GM18951 (cell line): ENCODE data around the gene DBNDD1.

Experiments
- POLR2A ChIP-seq: IDR thresholded peaks from 4 replicates; pipeline ENCODE4 v1.6.1; 2011; ENCODE audit warnings: mild to moderate bottlenecking; ENCODE audit not compliant: insufficient read length, insufficient read depth; ENCODE audit errors: extremely low read depth
- in situ Hi-C: fragments of 300-500 bp; cut with MboI; formaldehyde crosslinking; loops from one replicate; pipeline ENCODE4 v1.12.0; 2022; ENCODE audit warnings: low sequenced_read_pairs, mixed read lengths, inconsistent platforms; ENCODE audit not compliant: unreplicated experiment

The DBNDD1 gene

GRCh38 chr16:90031186-90031930, 12.1 kb upstream of the DBNDD1 start:
- in situ Hi-C loops = no loop called here
- TF ChIP-seq POLR2A = no peak

- no peak for TF ChIP-seq POLR2A
- in situ Hi-C loops = no loop called here
These were observed 9.7 kb upstream of the DBNDD1 start for GRCh38 chr16:90028985-90029384.

- in situ Hi-C loops = no loop called here
- TF ChIP-seq POLR2A = no peak
These were observed 8.4 kb upstream of the DBNDD1 start for GRCh38 chr16:90027611-90028010.

- in situ Hi-C loops = no loop called here
- no peak for TF ChIP-seq POLR2A
These were observed 6.9 kb upstream of the DBNDD1 start for GRCh38 chr16:90026135-90026534.

GRCh38 chr16:90023078-90023447, 3.8 kb upstream of the DBNDD1 start:
- in situ Hi-C loops = no loop called here
- TF ChIP-seq POLR2A = no peak

- TF ChIP-seq POLR2A = peak; percentile 65
- in situ Hi-C loops = no loop called here
These were observed 3.2 kb upstream of the DBNDD1 start for GRCh38 chr16:90022209-90023077.

- in situ Hi-C loops = no loop called here
These were observed 1.7 kb upstream of the DBNDD1 start for GRCh38 chr16:90020838-90021382.

GRCh38 chr16:90020260-90020837, 1.1 kb upstream of the DBNDD1 start:
- in situ Hi-C loops = no loop called here
- TF ChIP-seq POLR2A = no peak

More at GRCh38 chr16:90020838-90021382, 1.7 kb upstream of the DBNDD1 start:
- no peak for TF ChIP-seq POLR2A

- in situ Hi-C loops = no loop called here
- TF ChIP-seq POLR2A = peak; percentile 30
These were observed 445 bp upstream of the DBNDD1 start for GRCh38 chr16:90019543-90020259.

GRCh38 chr16:90018297-90018651, 982 bp downstream of the DBNDD1 start:
- in situ Hi-C loops = no loop called here
- TF ChIP-seq POLR2A = no peak

GRCh38 chr16:90016339-90016950, 2.8 kb downstream of the DBNDD1 start:
- in situ Hi-C loops = no loop called here
- no peak for TF ChIP-seq POLR2A

- TF ChIP-seq POLR2A = no peak
- in situ Hi-C loops = no loop called here
These were observed 3.5 kb downstream of the DBNDD1 start for GRCh38 chr16:90015586-90016338.
